NB4 (cell line): ENCODE results near the gene USP7.

Experiments used
- CTCF ChIP-seq: IDR thresholded peaks from one replicate; pipeline ENCODE4 v1.5.1; 2012; ENCODE audit warnings: low read depth, low read length
- MYC ChIP-seq: IDR thresholded peaks from 2 replicates; pipeline ENCODE4 v1.6.1; 2011; ENCODE audit warnings: low read depth, low read length
- POLR2A ChIP-seq: IDR thresholded peaks from 2 replicates; pipeline ENCODE4 v1.6.1; 2011; ENCODE audit warnings: mild to moderate bottlenecking; ENCODE audit not compliant: insufficient read length; ENCODE audit errors: extremely low read depth

DNA sequence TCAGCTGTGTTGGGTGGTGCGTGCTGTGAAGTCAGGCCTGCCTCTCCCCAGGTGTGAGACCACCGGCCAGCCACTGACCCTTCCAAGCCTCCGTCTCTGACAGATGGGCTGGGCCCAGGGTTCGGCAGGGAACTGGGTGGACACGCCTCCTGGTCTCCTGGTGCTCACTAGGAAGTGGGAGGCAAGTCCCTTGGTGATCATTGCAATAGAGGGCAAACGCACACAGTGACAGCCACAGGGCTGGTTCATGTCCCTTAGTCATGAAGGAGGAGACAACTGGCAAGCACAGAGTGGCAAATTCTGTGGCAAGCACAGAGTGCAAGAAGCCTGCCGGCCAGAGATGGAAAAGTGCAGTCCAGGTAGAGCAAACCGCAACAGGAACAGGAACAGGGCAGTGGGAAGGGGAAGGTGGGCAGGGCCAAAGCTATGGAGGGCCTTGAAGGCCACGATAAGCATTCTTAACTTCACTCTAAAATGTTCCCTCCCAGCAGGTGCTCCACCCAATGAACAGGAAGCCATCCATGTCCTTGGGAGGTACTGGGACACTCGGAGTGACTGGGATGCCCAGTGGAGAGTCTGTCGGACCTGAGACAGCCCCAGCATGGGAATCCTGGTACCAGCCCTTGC is 21.9 kb downstream of the USP7 start:
- no peak for TF ChIP-seq CTCF
- no peak for TF ChIP-seq POLR2A
- no peak for TF ChIP-seq MYC
